Middle frontal gyrus (tissue), 1 donor: Measurements from ENCODE around the gene PROK1.

Experiments used
- DNase-seq: peaks from one replicate; pipeline ENCODE4 v3.0.0-alpha.2; 2015; ENCODE audit warnings: low spot score; ENCODE audit errors: extremely low spot score

PROK1 gene

DNA sequence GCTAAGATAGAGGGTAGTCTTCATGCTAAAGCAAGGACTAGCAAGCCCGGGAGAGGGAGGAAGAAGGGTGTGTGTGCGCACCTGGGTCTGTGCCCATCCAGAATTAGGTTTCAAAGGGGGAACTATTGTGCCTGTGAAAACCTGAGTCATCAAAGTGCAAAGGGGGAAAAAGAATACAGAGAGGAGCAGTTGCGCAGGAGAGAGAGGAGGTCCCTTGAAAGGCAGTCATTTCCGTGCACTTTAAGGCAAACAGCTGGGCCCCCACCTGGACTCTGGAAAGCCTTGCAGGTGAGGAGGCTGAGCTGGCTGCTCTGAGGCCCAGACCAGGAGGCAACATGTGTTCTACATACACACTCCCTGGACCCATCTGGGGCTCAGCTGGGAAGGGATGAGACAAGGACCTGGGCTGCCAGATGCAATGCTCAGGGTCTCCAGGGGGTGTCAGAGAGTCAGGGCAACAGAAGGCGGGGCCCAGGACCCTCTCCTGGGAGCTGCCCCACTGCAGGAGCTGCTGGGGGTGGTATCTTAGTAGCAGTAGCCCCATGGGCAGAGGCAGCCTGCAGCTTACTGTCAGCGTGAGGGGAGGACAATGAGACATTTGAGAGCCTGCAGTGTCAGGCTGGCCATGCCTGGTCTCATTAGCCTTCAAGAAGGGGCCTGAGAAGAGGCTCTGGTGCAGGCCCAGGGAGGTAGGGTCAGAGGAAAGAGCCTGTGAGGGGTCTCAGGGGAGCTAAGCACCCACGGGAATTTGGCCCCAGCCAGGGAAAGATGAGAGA, 14.3 kb downstream of the PROK1 start:
- no peak for DNase-seq

DNA sequence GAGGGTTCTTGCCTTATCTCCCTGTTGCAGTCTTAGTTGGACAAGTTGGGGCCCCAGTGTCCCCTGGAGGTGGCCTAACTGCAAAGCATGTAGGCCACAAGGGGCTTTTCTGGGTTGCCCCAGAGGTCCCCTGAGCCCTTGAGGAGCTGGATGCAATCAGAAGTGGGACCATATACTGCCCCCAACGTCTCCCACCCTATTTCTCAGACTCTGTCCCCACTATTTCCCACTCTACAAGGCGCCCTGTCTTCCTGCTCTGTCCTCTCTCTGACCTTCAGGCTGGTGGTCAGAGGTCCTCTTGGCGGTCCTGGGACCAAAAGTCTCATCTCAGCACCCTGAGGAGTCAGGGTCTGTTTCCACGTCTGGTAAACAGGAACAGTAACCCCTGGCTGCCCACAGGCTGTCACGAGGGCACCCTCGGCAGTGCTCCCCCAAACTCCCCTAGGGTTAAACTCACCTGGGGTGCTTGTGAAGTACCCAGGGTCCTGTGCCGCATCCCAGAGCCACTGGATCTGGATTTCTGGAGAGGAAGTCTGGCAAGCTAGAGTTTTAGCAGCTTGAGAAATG, 14.9 kb downstream of the PROK1 start:
- no peak for DNase-seq

DNA sequence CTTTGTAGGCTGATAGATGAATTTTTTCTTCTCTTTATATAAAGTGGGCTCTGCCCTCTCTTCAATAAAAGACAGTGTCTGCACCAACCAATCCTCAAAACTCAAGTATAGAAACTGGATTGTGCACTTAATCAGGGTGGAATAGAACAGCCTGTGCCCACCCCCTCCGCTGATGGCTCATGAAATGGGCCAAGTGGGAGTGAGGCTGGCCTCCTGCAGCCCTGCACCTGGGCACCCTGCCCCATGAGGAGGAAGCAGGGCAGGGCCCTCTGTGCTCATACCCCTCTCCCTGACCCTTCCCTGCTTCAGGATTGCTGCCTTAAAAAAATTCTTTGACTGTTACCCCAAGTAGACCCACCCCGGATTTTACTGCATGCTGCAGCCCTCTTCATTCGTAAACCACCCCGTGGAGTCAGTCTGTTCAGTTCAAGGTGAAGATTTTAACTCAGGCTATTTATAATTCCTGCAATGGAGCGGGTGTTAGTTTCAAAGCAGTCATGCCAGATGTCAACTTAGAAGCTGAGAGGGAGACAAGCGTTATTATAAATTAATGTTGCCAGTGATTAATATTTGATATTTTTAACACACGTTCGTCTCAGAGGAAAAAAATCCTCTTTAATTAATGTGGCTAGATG, 15.8 kb downstream of the PROK1 start:
- DNase-seq: no peak

- DNase-seq: no peak
Observed at GRCh38 chr1:110471131-110471530, 20.2 kb downstream of the PROK1 start.

- no peak for DNase-seq
Observed at GRCh38 chr1:110472546-110472945, 21.6 kb downstream of the PROK1 start.

DNA sequence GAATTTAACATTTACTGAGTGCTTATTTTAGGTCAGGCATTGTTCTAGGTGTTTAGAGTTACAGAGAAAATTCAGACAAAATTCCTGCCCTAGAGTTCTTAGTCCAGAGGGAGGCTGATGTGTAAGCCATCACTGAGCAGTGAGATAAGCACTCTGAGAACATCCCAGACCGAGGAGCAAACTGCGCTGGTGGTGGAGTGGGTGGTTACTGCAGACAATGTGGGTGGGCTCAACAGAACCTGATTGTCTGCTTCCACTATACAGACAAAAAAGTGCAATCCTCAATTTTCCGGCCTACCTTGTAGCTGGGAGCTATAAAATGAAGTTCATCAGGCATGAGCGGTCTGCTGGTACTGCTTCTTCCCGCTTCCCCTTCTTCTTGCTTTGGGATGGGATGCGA, 23.5 kb downstream of the PROK1 start:
- no peak for DNase-seq

DNA sequence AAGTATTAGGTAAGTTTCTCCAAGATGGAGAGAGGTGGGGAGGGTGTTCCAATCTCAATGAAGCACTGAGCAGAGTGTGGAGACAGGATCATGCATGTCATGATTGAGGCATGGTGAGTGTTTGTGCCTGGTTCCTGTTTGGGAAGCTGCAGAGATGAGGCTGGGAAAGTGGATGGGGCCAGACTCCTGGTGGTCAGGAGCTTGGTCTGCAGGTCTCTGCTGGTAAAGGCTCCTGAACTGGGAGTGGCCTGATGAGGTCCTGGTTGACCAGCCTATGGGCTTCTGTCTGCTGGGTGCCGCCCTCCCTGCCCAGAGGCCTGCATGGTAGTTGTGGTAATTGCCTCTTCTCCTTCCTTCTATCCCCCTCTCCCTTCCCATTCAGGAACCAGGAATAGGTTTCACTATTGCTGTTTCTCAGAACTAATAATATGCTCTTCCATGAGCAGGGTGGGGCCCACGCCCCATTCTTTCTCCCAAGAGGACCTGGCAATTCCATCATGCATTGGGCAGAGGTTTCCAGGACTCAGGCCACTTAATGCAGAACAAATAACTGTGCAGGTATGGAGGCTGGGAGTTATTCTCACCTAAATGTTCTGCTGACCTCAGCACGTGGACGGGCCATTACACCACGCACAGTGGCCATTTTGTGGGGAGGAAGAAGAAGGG, 24.5 kb downstream of the PROK1 start:
- no peak for DNase-seq

- DNase-seq: no peak
Observed at GRCh38 chr1:110476028-110476765, 25.2 kb downstream of the PROK1 start.

DNA sequence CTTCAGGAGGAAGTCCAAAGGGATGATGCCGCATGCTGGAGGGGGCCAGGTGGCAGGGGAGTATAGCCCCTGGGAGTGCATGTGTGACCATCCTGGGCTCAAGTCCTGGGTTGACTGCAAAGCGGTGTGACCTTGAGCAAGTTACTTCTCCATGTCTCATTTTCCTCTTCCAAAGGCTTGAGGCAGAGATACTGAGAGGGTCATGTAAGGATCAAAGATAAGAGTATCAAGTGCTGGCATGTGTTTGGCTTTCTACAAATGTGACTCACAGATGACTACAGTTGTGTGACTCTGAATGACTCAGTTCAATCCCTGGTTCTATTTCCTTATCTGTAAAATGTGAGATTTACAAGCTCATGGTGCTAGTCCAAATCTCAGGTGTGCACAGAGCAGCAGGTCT, 26.1 kb downstream of the PROK1 start:
- DNase-seq: no peak

DNA sequence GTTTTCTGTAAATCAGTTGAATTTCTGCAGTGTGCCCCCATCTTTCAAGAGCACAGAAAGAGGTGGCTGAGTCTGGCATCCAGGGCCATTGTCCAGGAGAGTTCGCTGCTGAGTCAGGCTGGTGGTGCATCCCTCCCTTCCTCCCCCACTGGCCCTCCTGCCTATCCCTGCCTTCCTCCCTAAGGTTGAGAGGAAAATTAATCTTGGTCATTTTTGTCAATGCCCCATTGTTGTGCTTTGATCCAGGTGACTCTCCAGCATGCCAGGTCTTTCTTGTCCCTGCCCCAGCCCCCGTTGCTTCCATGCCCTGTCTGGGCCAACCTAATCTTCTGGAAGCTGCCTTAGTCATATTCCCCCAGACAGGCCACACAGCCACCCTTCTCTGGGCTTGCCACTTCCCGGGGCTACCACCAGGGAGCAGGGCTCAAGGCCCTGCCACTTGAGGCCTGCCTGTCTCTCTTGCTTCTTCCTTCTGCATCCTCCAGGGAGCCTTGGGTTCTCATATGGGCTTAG, 26.6 kb downstream of the PROK1 start:
- DNase-seq: no peak

DNA sequence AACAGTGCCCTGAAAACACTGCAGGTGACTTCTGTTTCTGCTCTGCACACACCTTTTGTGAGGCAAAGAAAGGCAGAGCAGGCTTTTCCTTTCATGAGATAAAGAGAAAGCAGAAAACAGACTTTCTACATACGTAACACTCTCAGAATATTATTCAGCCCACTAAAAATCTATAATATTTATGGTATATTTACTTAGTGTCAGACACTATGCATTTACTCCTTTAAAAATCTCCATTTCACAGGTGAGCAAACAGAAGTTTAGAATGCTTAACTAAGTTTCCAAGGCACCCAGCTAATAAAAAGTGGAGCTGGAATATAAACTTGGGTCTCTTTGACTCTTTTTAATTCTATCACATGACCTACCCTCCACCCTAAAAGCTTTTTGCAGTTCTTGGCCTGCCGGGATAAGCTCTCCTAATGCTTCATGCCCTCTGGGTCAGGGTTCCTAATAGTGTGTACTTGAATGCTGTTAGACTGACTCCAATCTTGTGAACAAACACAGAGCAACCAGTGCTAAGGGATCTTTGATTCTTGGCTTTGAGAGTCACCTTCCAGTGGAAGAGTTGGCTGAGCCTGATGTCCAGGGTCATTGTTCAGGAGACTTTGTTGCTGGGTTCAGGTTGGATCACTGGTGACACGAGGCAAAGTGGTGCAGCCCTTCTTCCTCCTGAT, 27.2 kb downstream of the PROK1 start:
- no peak for DNase-seq

- DNase-seq: no peak
Observed at GRCh38 chr1:110478886-110479285, 27.9 kb downstream of the PROK1 start.

DNA sequence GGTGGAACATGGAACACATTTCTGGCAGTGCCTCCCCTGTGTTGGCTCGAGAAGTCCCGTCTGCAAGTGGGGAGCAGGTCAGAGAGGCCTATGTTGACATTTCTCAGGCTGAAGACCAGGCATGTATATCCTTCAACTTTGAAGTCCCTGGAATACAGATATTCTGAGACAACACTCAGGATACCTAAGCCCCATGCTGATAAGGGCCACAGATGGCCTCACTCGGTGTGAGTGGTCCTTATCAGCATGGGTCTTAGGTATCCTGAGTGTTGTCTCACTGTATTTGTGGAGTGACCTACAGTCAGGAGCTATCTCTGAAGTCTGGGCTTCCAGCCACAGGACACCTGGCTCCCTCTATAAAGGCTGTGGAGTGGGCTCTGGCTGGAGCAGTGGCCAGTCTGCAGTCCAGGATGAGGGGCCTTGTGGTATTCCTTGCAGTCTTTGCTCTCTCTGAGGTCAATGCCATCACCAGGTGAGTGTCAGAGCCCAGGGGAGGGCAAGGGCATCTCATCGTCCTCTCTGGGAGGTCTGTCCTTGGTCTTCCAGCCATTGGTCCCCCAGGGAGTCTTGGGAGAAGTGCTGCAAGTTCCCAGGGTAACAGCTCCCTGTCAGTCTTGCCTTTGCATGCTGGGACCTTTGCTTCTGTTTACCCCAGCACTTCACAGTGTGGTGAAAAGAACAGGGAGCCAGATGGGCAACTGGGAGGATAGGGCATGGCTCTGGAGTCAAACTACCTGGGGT, 29.6 kb downstream of the PROK1 start:
- DNase-seq: no peak

DNA sequence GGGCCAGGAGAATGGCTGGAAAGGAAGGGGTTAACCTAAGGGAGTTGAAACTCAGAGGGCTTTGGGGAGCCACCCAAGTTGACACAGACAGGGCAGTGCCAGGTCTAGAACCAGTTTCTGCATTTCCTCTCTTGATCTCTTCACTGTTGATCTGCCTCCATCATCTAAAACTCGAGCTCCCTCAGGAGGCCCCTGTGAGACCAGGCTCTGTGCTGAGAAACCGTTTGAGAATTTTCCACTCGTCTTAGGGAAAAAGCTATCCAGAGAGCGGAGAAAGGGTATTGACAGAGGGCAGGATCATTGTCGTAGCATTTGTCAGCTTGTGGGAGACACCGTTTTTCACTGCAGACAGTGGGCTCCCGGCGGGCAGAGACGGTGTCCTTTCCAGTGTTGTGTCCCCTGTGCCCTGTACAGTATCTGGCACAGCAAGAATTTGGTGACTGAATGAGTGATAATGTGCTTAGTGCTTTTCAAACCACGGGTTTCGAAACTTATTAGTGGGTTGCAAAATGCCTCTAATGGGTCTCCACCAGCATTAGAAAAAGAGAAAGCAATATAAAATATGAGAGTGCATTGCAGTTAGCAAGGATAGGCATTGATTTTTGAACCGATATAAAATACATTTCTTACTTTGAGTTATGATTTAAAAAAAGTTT, 31.1 kb downstream of the PROK1 start:
- DNase-seq: no peak

GRCh38 chr1:110482662-110483307, 31.8 kb downstream of the PROK1 start:
- no peak for DNase-seq

- no peak for DNase-seq
Observed at GRCh38 chr1:110483308-110483685, 32.3 kb downstream of the PROK1 start.

- no peak for DNase-seq
Observed at GRCh38 chr1:110484801-110485200, 33.9 kb downstream of the PROK1 start.

GRCh38 chr1:110485725-110486124, 34.8 kb downstream of the PROK1 start:
- no peak for DNase-seq

DNA sequence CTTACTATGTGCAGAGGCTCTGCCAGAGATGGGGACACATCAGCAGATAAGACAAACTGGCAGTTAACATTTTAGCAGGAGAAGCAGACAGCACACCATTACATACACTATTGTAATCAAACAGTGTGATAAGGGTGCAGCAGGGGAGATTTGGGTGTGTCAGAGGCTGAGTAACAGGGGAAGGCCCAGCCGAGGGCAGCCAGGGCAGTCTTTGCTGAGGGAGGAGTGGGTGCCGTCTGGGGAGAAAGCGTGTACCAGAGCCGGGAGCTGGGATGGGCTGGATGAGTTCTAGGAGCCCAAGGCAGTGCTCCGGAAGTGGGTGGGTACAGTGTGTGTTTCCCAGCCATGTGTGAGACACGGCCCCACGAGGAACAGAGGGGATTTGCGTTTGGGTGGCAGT, 36.8 kb downstream of the PROK1 start:
- no peak for DNase-seq
